ENCODE data around the gene ARID5B.

GRCh38 chr10:62087329-62087728, 185.8 kb downstream of the ARID5B start:
- TF ChIP-seq CTCF (IDR thresholded peaks at IDR 0.05) = no peak
- TF ChIP-seq POLR2A (IDR thresholded peaks at IDR 0.05) = no peak

Measured in prostate gland (tissue), 2 donors.